Measurements from ENCODE around the gene PPP2R5D. TPM values are rescaled to one million over a fixed set of nuclear protein-coding genes. Genes with fewer than 3 reads are reported as not detected.

Gene PPP2R5D
- total RNA-seq, 1 donor from 2014 or later: 32.7 TPM

DNA sequence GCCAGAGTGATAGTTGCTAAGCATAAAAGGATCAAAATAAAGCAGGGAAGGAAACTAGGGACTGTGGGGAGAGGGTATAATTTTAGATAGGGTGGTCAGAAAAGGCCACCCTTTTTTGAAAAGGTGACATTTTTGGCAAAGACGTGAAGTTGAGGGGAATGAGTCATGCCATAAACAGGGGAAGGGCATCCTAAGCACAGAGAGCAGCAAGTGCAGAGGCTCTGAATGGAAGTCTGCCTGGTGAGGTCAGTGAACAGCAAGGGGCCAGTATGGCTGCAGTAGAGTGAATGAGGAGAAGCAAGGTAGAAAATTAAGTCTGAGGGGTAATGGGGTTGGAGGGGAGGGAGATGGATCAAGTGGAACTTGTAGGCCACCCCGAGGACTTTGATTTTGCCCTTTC is 77.5 kb downstream of the PPP2R5D start:
- peaks cover 55% of the 10 kb centered on the region for H3K36me3 ChIP-seq
- no peaks in the 10 kb centered on the region for H3K9me3 ChIP-seq (replicated peaks)
- no peaks in the 10 kb centered on the region for H3K27me3 ChIP-seq (ENCODE audit: low read depth)
- DNase-seq: no peak
- no peak overlapping the region for H3K4me3 ChIP-seq
- H3K27ac ChIP-seq (replicated peaks): no peak overlapping the region
- intact Hi-C loops (cut with micrococcal nuclease): no loop called here
- TF ChIP-seq, protein P1, sequence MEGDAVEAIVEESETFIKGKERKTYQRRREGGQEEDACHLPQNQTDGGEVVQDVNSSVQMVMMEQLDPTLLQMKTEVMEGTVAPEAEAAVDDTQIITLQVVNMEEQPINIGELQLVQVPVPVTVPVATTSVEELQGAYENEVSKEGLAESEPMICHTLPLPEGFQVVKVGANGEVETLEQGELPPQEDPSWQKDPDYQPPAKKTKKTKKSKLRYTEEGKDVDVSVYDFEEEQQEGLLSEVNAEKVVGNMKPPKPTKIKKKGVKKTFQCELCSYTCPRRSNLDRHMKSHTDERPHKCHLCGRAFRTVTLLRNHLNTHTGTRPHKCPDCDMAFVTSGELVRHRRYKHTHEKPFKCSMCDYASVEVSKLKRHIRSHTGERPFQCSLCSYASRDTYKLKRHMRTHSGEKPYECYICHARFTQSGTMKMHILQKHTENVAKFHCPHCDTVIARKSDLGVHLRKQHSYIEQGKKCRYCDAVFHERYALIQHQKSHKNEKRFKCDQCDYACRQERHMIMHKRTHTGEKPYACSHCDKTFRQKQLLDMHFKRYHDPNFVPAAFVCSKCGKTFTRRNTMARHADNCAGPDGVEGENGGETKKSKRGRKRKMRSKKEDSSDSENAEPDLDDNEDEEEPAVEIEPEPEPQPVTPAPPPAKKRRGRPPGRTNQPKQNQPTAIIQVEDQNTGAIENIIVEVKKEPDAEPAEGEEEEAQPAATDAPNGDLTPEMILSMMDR (IDR thresholded peaks at IDR 0.05; ENCODE audit: borderline replicate concordance): no peak
- H3K4me1 ChIP-seq: peaks cover 37% of the 10 kb centered on the region

Other genes with a start within 250 kb of the PPP2R5D start
- 12.8 TPM for gene TBCC, start 238.5 kb upstream of the PPP2R5D start, total RNA-seq
- gene BICRAL, start 202.5 kb upstream of the PPP2R5D start, total RNA-seq: 12.0 TPM
- 42.2 TPM for gene RPL7L1, start 105.0 kb upstream of the PPP2R5D start, total RNA-seq
- not detected for gene PTCRA, start 68.5 kb upstream of the PPP2R5D start, total RNA-seq
- gene CNPY3, start 55.1 kb upstream of the PPP2R5D start, total RNA-seq: 20.1 TPM
- gene GNMT, start 23.8 kb upstream of the PPP2R5D start, total RNA-seq: 0.77 TPM
- 28.9 TPM for gene PEX6, start 5.4 kb upstream of the PPP2R5D start, total RNA-seq
- gene MEA1, start 29.4 kb downstream of the PPP2R5D start, total RNA-seq: 32.6 TPM
- gene KLHDC3, start 29.7 kb downstream of the PPP2R5D start, total RNA-seq: 108 TPM
- 24.8 TPM for gene RRP36, start 37.1 kb downstream of the PPP2R5D start, total RNA-seq
- 7.0 TPM for gene CUL7, start 69.3 kb downstream of the PPP2R5D start, total RNA-seq
- gene MRPL2, start 74.9 kb downstream of the PPP2R5D start, total RNA-seq: 94.9 TPM
- gene KLC4, start 75.1 kb downstream of the PPP2R5D start, total RNA-seq: 36.1 TPM
- 2.6 TPM for gene PTK7, start 91.7 kb downstream of the PPP2R5D start, total RNA-seq
- 61.8 TPM for gene SRF, start 186.7 kb downstream of the PPP2R5D start, total RNA-seq
- gene CUL9, start 197.6 kb downstream of the PPP2R5D start, total RNA-seq: 14.7 TPM
- 27.7 TPM for gene DNPH1, start 244.9 kb downstream of the PPP2R5D start, total RNA-seq